ENCODE results near the gene CAPN5.

Gene CAPN5

GRCh38 chr11:77139201-77139600, 72.4 kb downstream of the CAPN5 start:
- no peak for FAIRE-seq

- no peak for FAIRE-seq
Observed at GRCh38 chr11:77140231-77140851, 73.6 kb downstream of the CAPN5 start.

DNA sequence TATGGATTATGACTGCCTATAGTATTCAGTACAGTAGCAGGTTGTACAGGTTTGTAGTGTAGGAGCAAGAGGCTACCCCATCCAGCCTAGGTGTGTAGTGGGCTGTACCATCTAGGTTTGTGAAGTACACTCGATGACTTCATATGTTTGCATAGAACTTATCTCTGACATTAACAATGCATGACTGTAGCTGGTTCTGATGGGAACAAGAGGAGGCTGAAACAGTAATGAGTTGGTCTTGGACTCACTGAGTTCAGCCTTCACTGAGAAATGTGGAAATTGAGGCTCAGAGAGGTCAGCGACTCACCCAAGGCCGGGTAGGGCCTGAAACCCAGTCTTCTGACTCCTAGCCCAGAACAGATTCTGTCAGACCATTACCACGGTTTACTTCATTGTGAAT, 74.3 kb downstream of the CAPN5 start:
- FAIRE-seq, result peak; percentile 62

DNA sequence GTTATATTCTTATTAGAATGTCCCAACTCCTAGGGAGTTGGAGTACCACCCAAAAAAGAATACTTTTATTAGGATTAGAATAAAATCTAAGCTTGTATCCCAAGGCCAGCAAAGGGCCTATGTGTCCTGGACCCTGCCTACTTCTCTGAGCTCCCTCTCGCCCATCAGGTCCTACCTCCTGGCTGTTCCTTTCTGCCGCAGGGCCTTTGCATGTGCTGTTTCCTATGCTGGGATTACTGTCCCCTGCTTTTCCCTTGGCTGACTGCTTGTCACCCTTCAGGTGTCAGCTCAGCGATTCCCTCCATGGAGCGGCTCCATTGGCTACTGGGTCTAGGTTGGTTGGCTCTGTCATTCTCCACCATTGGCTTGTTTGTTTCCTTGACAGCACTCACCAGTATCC, 74.7 kb downstream of the CAPN5 start:
- FAIRE-seq, result no peak

- no peak for FAIRE-seq
Observed at GRCh38 chr11:77142091-77142975, 75.6 kb downstream of the CAPN5 start.

- no peak for FAIRE-seq
Observed at GRCh38 chr11:77143405-77144020, 76.7 kb downstream of the CAPN5 start.

DNA sequence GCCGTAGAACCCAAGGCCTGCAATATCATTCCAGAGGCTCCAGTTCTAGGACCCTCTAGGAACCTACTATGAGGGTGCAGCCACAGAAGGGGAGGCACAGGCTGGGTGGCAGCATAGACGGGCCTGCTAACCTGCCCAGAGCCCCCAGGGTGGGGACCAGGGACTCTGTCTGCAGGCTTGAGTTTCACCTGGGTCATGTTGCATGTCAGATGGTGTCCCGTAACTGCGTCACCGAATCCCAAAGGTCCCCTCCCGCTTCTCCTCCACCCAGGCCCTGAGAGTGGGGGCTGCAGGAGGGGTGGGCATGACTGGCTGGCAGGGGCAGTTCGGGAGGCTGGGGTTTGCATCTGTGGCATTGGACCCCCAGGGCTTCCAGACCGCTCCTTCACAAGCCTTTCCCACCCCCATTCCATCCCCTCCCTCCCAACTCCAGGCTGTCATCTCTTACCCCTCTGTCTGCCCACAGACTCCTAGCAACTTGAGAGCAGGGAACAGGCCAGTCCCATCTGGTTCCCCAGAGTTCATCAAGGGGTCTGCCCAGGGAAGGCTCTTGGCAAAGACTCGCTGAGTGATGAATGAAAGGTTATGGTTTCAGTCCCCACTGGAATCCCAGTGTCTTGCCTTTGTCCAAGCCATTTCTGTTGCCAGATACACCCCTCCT, 77.6 kb downstream of the CAPN5 start:
- no peak for FAIRE-seq

DNA sequence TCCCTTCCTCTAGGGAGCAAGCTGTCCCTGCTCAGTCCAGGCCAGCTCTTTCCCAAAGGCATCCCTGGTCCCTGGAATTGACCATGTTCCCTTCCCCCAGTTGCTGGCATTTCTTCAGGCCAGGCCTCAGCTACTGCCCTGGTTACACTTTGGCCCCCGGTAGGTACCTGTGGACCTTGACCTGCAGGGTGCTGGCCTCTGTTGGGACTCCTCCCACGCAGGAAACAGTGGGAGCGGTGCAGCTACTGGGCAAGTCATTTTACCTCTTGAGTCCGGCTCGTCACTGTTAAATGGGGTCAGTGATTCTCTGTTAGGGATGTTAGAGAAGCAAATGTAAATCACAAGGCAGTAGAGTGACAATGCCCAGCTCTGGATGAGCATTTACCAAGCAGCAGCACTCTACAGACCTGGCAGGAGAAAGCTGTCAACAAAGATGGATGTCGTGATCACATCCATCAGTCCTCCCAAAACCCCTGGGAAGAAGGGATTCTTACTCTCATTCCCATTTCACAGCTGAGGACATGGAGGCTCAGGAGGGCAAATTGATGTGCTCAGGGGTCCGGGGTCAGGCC, 78.2 kb downstream of the CAPN5 start:
- no peak for FAIRE-seq

DNA sequence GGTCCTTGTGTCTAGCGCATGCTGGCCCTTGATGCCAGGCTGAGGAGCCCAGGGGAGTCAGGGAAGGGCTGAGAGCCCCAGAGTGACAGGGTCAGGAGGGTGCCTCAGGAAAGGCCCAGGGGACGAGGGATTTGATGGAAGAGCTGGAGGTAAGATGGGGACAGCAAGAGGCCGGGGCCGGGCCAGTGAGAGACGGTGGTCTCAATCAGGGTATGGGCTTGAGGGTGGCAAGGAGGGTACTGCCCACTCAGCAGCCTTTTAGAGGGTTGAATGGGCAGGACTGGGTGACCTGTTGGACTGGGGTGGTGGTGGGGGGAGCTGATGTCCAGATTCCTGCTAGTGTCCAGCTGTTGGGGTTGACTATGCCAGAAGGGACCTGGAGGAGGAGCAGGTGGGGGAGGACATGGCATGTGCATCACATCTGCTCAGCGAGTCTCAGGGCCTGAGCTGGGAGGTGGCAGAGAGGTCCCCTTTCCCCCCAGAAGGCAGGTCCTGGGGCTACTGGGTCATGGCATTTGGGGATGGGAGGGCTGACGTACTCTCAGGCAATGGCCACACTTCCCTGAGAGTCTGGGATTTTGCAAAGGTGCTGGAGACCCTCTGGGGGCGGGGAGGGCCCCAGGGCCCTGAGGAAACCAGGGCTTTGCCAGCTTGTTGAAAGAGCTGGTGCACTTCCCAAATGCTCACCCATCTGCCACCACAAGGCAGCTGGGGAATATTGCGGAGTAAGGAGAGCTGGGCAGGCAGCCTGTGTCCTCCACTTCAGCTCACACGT, 79.7 kb downstream of the CAPN5 start:
- FAIRE-seq, result no peak

DNA sequence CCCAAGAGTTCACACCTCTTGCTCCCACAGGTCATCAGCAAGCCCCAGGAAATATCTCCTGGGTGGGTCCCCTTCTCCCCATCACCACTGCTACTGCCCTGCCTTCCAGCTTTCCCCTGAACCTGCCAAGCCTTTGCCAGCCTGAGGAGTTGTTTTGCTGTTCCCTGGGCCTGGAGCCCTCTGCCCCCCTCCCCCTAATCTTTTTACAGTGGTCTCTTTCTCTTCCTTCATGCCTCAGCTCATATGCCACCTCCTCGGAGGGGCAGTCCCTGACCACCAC, 80.2 kb downstream of the CAPN5 start:
- no peak for FAIRE-seq

DNA sequence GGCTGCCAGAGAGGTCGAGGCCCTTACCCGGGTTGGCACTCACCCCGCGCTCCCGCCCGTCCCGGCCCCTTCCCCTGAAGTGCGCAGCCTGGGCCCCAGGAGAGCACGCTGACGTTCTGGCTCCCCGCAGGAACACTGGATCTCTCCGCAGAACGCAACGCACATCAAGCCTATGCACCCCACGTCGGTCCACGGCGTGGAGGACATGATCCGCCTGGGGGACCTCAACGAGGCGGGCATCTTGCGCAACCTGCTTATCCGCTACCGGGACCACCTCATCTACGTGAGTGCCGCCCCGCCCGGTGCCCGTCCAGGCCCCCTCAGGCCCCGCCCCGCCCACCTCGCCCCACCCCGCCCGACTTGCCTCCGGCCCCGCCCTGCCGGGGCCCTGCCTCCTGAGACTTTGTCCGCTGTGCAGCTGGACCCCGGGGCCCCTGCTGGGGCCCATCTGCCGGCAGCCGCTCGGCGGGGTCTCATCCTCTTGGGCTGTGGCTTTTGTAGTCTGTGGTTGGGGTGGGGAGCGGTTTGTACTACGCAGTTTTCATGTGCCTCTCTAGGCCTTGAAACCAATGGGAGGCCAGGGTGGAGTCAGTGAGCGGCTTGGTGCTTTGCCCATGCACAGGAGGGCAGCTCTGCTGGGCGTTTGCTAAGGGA, 81.0 kb downstream of the CAPN5 start:
- FAIRE-seq, result no peak

- FAIRE-seq, result no peak
Observed at GRCh38 chr11:77148963-77149715, 82.4 kb downstream of the CAPN5 start.

DNA sequence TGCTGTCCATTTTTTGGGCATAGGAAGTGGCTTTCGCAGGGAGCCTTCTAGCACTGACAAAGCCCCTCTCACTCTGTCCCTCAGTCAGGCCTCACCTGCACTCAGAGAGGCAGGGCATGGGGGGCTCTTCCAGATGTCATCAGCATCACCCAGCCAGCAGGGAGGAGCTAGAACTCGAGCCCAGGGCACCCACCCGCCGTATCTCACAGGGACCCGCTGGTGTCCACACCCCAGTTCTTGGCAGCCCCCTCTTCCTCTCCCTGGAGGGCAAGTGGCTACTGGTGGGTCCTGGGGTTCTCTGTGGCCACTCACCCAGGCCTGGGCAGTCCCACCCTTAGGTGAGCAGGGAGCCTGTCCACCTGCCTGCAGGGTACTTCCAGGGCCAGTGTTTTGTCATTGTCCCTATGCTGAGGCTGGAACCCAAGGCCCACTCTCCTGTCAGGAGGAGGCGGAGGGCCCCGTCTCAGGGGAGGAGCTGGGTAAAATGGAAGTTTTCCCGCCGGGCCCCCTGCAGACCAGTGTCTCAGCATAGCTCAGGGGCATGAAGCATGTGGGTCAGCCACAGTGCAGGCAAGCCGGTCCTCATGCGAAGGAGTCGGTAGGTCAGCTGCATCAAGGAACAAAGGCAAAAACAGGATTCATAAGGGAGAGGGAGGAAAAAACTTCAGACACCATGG, 83.1 kb downstream of the CAPN5 start:
- no peak for FAIRE-seq

DNA sequence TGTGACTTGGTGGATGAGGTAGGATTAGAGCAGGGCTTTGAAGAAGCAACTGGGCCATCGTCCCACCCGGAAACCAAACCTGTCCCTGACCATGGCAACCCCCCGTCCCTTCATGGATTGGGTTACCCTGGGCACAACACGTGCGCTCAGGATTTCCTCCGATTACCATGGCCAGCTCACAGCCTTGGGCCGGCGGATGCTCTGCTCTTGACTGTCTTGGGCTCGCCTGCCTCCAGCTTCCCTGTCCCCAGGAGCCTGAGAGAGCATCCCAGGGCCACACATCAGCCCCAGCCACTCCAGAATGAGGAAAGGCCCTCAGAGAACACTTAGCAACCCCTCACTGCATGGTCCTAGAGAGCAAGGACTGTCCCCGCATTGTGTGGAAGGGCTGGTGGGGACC, 84.1 kb downstream of the CAPN5 start:
- FAIRE-seq, result no peak

- FAIRE-seq, result no peak
Observed at GRCh38 chr11:77151804-77152509, 85.2 kb downstream of the CAPN5 start.

DNA sequence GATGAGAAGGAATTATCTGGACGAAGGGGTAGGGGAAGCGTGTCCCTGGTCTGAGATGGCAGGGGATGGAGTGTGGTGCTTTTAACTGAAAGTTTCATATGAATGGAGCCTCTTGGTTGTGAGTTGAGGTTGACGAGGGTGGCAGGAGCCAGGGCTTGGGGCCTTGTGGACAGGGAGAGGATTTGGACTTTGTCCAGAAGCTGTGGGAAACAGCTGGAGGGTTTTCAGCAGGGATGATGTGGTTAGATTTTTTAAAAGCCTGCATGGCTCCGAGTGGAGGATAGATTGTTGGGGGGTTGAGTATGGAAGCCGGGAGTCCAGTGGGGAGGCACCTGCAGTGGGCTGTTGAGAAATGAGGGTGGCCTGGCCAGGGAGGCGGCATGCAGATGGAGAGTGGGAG, 86.1 kb downstream of the CAPN5 start:
- FAIRE-seq, result no peak

GRCh38 chr11:77153276-77154185, 86.8 kb downstream of the CAPN5 start:
- FAIRE-seq, result no peak

GRCh38 chr11:77154381-77155081, 87.8 kb downstream of the CAPN5 start:
- no peak for FAIRE-seq

All from islet of Langerhans (tissue), 1 donor.